Measurements from ENCODE around the gene MUC21. TPM values are rescaled to one million over a fixed set of nuclear protein-coding genes. Genes with fewer than 3 reads are reported as not detected.

MUC21 gene
- total RNA-seq, 1 experiment from 2014 or later = not detected

GRCh38 chr6:31035862-31036497 is 52.5 kb downstream of the MUC21 start:
- BruUV-seq (replicated peaks) = no TSS peak
- intact Hi-C loops (cut with micrococcal nuclease) = no loop called here
- Histone ChIP-seq H3K9me3 (ENCODE audit: low read length) (no peaks in the 10 kb centered on the region), H3K79me2 (ENCODE audit: low read length) (no peaks in the 10 kb centered on the region), H3K27me3 (ENCODE audit: low read length) (no peaks in the 10 kb centered on the region), H3K9me2 (replicated peaks; ENCODE audit: low read length) (no peaks in the 10 kb centered on the region; the same call in 1 of the 2 replicates), H3K4me3 (ENCODE audit: low read length) (no peak overlapping the region), H3K4me1 (ENCODE audit: insufficient read depth, low read length) (0 out of 2 replicates have a peak, but pooled peaks cover 5% of the 10 kb centered on the region), H3F3A (ENCODE audit: low read length, unreplicated experiment) (no peaks in the 10 kb centered on the region), H2AFZ (ENCODE audit: low read length) (no peak overlapping the region), H4K20me1 (ENCODE audit: low read length) (no peaks in the 10 kb centered on the region), H3K27ac (ENCODE audit: low read length) (no peak overlapping the region), H3K4me2 (ENCODE audit: low read length) (no peak overlapping the region), H3K36me3 (ENCODE audit: low read depth, low read length) (no peaks in the 10 kb centered on the region), H3K9ac (ENCODE audit: low read length) (no peak overlapping the region)
- TF ChIP-seq, protein P1, sequence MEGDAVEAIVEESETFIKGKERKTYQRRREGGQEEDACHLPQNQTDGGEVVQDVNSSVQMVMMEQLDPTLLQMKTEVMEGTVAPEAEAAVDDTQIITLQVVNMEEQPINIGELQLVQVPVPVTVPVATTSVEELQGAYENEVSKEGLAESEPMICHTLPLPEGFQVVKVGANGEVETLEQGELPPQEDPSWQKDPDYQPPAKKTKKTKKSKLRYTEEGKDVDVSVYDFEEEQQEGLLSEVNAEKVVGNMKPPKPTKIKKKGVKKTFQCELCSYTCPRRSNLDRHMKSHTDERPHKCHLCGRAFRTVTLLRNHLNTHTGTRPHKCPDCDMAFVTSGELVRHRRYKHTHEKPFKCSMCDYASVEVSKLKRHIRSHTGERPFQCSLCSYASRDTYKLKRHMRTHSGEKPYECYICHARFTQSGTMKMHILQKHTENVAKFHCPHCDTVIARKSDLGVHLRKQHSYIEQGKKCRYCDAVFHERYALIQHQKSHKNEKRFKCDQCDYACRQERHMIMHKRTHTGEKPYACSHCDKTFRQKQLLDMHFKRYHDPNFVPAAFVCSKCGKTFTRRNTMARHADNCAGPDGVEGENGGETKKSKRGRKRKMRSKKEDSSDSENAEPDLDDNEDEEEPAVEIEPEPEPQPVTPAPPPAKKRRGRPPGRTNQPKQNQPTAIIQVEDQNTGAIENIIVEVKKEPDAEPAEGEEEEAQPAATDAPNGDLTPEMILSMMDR (conservative IDR thresholded peaks at IDR 0.05; ENCODE audit: low read depth, low read length) = no peak
- TF ChIP-seq EZH2phosphoT487 (IDR thresholded peaks at IDR 0.05; ENCODE audit: borderline replicate concordance, low read length) (no peak), EZH2 (IDR thresholded peaks at IDR 0.05; ENCODE audit: low read length, unreplicated experiment) (no peak)
- ATAC-seq (no peak), DNase-seq (peak; percentile 16)
- CTCF ChIA-PET = no interaction called here
- POLR2A ChIA-PET (ENCODE audit: unreplicated experiment) = no interaction called here

- Histone ChIP-seq H3K9me3 (ENCODE audit: low read length) (no peaks in the 10 kb centered on the region), H3K79me2 (ENCODE audit: low read length) (no peaks in the 10 kb centered on the region), H3K9ac (ENCODE audit: low read length) (no peak overlapping the region), H3K4me2 (ENCODE audit: low read length) (no peak overlapping the region), H3K27me3 (ENCODE audit: low read length) (no peaks in the 10 kb centered on the region), H2AFZ (ENCODE audit: low read length) (no peak overlapping the region), H3K4me1 (ENCODE audit: insufficient read depth, low read length) (0 out of 2 replicates have a peak, but pooled peaks cover 5% of the 10 kb centered on the region), H3F3A (ENCODE audit: low read length, unreplicated experiment) (no peaks in the 10 kb centered on the region), H3K36me3 (ENCODE audit: low read depth, low read length) (no peaks in the 10 kb centered on the region), H4K20me1 (ENCODE audit: low read length) (no peaks in the 10 kb centered on the region), H3K27ac (ENCODE audit: low read length) (no peak overlapping the region), H3K9me2 (replicated peaks; ENCODE audit: low read length) (no peaks in the 10 kb centered on the region; the same call in 1 of the 2 replicates), H3K4me3 (ENCODE audit: low read length) (no peak overlapping the region)
- ChIA-PET CTCF (no interaction called here), POLR2A (ENCODE audit: unreplicated experiment) (no interaction called here)
- intact Hi-C loops (cut with micrococcal nuclease) = no loop called here
- no TSS peak for BruUV-seq (replicated peaks)
- TF ChIP-seq EZH2 (IDR thresholded peaks at IDR 0.05; ENCODE audit: low read length, unreplicated experiment) (no peak), EZH2phosphoT487 (IDR thresholded peaks at IDR 0.05; ENCODE audit: borderline replicate concordance, low read length) (no peak)
- TF ChIP-seq, protein P1 (conservative IDR thresholded peaks at IDR 0.05; ENCODE audit: low read depth, low read length) = no peak
- no peak for DNase-seq
- no peak for ATAC-seq
These were observed 53.7 kb downstream of the MUC21 start for GRCh38 chr6:31037169-31037568.

DNA sequence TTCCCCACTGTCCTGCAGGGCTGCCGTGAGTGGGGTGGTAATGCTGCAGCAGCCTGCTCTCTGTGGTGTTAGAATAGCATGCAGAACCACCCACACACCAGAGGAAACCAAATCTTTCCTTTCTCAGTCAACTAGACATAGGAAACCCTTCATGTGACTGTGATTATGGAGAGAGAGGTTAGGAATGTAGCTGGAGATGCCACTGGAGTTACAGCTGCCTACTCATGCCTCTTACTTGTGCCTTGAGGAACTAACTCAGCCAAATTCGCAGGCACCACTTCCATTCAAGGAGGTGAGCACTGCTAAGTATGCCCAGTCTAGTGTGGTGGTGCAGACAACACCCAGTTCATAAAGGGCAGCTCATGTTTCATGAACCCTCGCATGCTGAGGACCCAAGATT is 54.2 kb downstream of the MUC21 start:
- Histone ChIP-seq H3K36me3 (ENCODE audit: low read depth, low read length) (no peaks in the 10 kb centered on the region), H3K27me3 (ENCODE audit: low read length) (no peaks in the 10 kb centered on the region), H3K4me2 (ENCODE audit: low read length) (no peak overlapping the region), H3K9me2 (replicated peaks; ENCODE audit: low read length) (no peaks in the 10 kb centered on the region; the same call in 1 of the 2 replicates), H2AFZ (ENCODE audit: low read length) (no peak overlapping the region), H3K27ac (ENCODE audit: low read length) (no peak overlapping the region), H3K9me3 (ENCODE audit: low read length) (no peaks in the 10 kb centered on the region), H3K79me2 (ENCODE audit: low read length) (no peaks in the 10 kb centered on the region), H3K4me3 (ENCODE audit: low read length) (no peak overlapping the region), H3F3A (ENCODE audit: low read length, unreplicated experiment) (no peaks in the 10 kb centered on the region), H4K20me1 (ENCODE audit: low read length) (no peaks in the 10 kb centered on the region), H3K4me1 (ENCODE audit: insufficient read depth, low read length) (0 out of 2 replicates have a peak, but pooled peaks cover 5% of the 10 kb centered on the region), H3K9ac (ENCODE audit: low read length) (no peak overlapping the region)
- no peak; the same call in 1 of the 2 replicates for ATAC-seq
- intact Hi-C loops (cut with micrococcal nuclease) = no loop called here
- ChIA-PET POLR2A (ENCODE audit: unreplicated experiment) (no interaction called here), CTCF (no interaction called here)
- peak; percentile 19 for DNase-seq
- BruUV-seq (replicated peaks) = no TSS peak
- no peak for TF ChIP-seq EZH2 (IDR thresholded peaks at IDR 0.05; ENCODE audit: low read length, unreplicated experiment)
- TF ChIP-seq EZH2phosphoT487 (IDR thresholded peaks at IDR 0.05; ENCODE audit: borderline replicate concordance, low read length) = no peak
- TF ChIP-seq, protein P1 (conservative IDR thresholded peaks at IDR 0.05; ENCODE audit: low read depth, low read length) = no peak

Measured in PC-3 (cell line).